Measurements from ENCODE around the gene PNPT1.
"Not testable (repeated sequence)": the region's sequence is repeated elsewhere in the genome, so short reads cannot be mapped to it uniquely, and the experiment has no call there.

The PNPT1 gene

GRCh38 chr2:55596795-55597194 lies 96.8 kb downstream of the PNPT1 start:
- DNase-seq (ENCODE audit: low read depth), result not testable (repeated sequence)

GRCh38 chr2:55595536-55595935 lies 98.1 kb downstream of the PNPT1 start:
- no peak for DNase-seq (ENCODE audit: low read depth)

GRCh38 chr2:55592130-55592529 lies 101.5 kb downstream of the PNPT1 start:
- DNase-seq (ENCODE audit: low read depth), result no peak

DNA sequence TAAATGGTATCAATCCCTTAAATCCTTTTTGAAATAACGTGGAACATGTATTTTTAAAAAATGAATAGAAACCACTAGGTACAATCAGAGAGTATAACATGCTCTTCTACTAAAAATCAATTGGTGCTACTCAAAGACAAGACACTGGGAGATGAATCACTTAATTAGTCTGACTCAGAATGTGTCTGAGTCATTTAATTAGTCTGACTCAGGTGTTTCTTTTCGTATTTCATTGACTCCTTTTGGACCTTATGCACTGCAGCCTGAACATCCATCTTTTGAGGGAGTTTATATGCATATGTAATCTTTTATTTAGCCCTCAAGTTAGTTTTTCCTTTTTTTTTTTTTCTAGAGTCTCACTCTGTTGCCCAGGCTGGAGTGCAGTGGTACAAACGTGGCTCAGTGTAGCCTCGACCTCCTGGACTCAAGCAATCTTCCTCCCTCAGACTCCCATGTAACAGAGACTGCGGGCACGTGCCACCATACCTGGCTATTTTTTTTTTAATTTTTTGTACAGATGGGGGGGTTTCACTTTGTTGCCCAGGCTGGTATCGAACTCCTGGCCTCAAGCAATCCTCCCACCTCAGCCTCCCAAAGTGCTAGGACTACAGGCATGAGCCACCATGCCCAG lies 102.7 kb downstream of the PNPT1 start:
- DNase-seq (ENCODE audit: low read depth), result no peak

DNA sequence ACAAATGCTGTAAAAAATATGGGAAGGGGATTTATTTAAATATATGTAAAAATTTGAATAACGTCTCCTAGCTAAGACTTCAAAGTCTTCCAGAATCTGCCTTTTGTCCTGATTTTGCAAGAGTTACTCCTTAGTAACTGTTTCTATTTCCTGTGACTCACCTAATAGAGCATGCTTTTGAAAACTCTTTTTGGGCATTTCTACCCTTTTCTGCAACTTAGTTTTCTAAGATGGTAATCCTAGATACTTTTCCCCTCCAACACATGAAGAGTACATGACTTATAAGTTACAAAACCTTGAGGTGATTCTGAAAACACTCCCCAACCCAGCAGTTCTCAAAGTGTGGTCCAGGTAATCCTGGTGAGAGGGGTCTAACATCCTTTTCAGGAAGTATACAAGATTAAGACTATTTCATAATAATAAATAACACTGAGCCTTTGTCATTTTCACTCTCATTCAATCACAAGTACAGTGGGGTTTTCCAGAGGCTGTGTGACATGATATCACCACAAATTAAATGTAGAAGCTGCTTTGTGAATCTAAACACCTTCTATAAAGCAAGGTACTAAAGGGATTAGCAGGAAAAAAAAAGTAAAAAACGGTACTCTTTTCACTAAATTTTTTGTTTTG lies 108.1 kb downstream of the PNPT1 start:
- DNase-seq (ENCODE audit: low read depth), result no peak

All from activated T-cell treated with anti-CD3 and anti-CD28 coated beads for 1 hour (primary cell).